ENCODE measurements around the gene ASPHD1. TPM values are rescaled to one million over a fixed set of nuclear protein-coding genes. Genes with fewer than 3 reads are reported as not detected.

Gene ASPHD1
- total RNA-seq, 4 donors from 2014 or later: 0.34 TPM; not detected in 3

DNA sequence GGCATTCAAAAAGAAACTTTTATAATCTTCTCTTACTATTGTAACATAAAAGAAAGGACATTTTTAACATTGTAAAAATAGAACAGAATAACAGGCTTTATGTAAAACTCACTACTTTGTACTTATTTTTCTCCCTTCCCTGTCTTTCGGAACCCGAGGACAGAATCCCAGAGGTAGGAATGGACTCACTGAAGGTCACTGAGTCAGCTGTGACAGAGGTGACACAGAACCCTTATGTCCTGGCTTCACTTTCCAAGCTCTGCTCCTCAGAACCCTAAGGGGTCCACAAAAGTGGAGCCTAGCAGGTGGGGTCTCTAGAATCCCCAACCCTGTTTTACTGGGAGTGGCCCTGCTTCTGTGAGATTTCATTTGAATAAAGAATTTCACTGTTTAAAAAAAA, 22.0 kb downstream of the ASPHD1 start:
- peaks cover 25% of the 10 kb centered on the region for H3K4me1 ChIP-seq
- peak in 1 of 2 donors; percentile 2 for DNase-seq (ENCODE audit: low spot score in 2 of 2)
- peaks cover 35% of the 10 kb centered on the region for H3K36me3 ChIP-seq
- no peaks in the 10 kb centered on the region for H3K9me3 ChIP-seq
- H3K27me3 ChIP-seq: no peaks in the 10 kb centered on the region
- 83% methylated on average over 2 of the region's 2 CpGs for WGBS
- H3K4me3 ChIP-seq: no peak overlapping the region
- H3K27ac ChIP-seq: no peak overlapping the region
- no peak for TF ChIP-seq EP300 (IDR thresholded peaks at IDR 0.05)
- no peak for TF ChIP-seq POLR2AphosphoS5 (IDR thresholded peaks at IDR 0.05)
- TF ChIP-seq CTCF (IDR thresholded peaks at IDR 0.05): no peak
- no peak for TF ChIP-seq POLR2A (IDR thresholded peaks at IDR 0.05)

GRCh38 chr16:29922986-29923501, 22.8 kb downstream of the ASPHD1 start:
- no peak overlapping the region for H3K4me3 ChIP-seq
- H3K4me1 ChIP-seq: peaks cover 27% of the 10 kb centered on the region
- WGBS: 96% methylated on average over 12 of the region's 12 CpGs
- TF ChIP-seq POLR2A (IDR thresholded peaks at IDR 0.05) (no peak), EP300 (IDR thresholded peaks at IDR 0.05) (no peak)
- peaks cover 35% of the 10 kb centered on the region for H3K36me3 ChIP-seq
- peak in 1 of 2 donors; percentile 57 for DNase-seq (ENCODE audit: low spot score in 2 of 2)
- no peaks in the 10 kb centered on the region for H3K27me3 ChIP-seq
- no peaks in the 10 kb centered on the region for H3K9me3 ChIP-seq
- H3K27ac ChIP-seq: no peak overlapping the region

DNA sequence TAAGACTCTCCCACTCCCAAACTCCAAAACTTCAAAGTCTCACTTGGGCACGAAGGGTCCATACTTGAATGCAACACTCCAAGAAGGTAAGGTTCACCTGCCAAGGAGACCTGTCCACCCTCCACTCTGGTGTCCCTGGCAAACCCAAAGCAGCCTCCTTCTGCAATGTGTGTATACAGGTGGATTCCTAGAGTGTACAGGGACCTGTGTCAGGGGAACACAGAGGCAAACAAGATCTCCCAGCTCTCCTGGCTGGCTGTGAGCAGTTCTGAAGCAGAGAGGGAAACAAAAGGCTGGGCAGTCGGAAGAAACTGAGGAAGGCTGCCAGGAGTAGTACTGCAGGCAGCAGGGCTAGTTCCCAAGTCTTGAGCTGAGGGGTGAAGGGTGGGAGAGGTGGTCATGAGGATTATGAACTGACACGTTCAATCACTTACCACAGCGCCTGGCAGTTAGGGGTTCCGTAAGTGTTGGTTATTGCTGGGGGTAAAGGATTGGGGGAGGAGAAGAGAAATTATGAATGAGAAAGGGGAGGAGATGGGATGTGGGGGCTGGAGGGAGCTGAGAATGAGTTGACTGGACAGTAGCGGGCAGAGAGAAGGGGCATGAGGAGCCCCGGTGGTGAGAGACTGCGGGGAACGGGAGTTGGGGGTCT, 24.9 kb downstream of the ASPHD1 start:
- Histone ChIP-seq H3K9me3 (no peaks in the 10 kb centered on the region), H3K4me1 (peaks cover 27% of the 10 kb centered on the region), H3K36me3 (peaks cover 23% of the 10 kb centered on the region), H3K27me3 (no peaks in the 10 kb centered on the region), H3K27ac (no peak overlapping the region), H3K4me3 (peak overlapping the region; percentile 96)
- 10% methylated on average over 9 of the region's 9 CpGs for WGBS
- no peak for DNase-seq (ENCODE audit: low spot score in 2 of 2)
- TF ChIP-seq CTCF (IDR thresholded peaks at IDR 0.05): no peak
- no peak for TF ChIP-seq EP300 (IDR thresholded peaks at IDR 0.05)
- no peak for TF ChIP-seq POLR2A (IDR thresholded peaks at IDR 0.05)
- no peak for TF ChIP-seq POLR2AphosphoS5 (IDR thresholded peaks at IDR 0.05)

DNA sequence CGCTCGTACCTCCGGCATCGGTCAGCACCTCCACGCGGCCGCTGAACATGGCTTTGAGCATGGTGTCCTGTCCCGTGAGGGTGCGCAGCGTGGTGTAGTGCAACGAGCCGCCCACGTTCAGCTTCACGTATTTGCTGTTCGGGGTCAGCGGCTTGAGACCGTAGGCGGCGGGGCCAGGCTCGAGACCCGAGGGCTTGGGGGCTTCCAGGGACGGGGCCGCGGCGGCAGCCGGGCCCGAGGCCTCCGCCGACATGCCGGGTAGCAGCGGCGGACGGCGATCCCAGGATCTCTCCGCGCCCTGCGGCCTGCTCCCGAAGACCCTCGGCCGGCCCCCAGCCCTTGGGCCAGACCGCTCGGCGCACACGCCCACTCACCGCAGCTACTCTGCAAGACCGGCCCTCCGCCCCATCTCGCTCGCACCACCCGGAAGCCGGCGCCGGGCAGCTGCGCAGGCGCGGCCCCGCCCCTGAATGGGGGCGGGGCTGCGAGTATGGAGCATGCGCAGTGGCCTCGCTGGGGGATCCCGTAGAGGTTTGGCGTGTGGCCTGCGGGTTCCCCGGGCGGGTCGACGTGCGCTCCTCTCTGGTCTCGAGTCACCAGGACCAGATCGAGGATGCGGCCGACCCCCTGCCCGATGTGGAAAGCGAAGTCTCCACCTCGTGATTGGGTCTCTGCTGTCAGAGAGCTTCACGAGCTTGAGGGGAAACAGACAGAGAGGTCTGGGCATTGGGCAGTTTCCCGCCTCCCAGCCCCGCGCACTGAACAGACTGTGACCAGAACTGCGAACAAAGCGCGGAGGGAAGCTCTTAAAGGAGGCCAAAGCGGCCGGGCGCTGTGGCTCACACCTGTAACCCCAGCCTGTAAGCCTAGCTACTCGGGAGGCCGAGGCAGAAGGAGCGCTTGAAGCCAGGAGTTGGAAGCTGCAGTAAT, 25.8 kb downstream of the ASPHD1 start, which contains the start of gene KCTD13:
Gene KCTD13 (minus strand): TSS at position 446 of the 930 bp plus-strand sequence. CDS start 193 bp downstream, at position 253.
- TF ChIP-seq POLR2A (IDR thresholded peaks at IDR 0.05) (peak; percentile 45 to 59), POLR2AphosphoS5 (IDR thresholded peaks at IDR 0.05) (peak in 2 of 3 donors; percentile 19 to 81), EP300 (IDR thresholded peaks at IDR 0.05) (no peak), CTCF (IDR thresholded peaks at IDR 0.05) (no peak)
- Histone ChIP-seq H3K4me3 (peak within 1 kb of the TSS; percentile 96), H3K27me3 (no peaks in the 10 kb centered on the region), H3K36me3 (peaks cover 17% of the 10 kb centered on the region), H3K4me1 (peaks cover 27% of the 10 kb centered on the region), H3K9me3 (no peaks in the 10 kb centered on the region), H3K27ac (peak within 1 kb of the TSS; percentile 87)
- DNase-seq (ENCODE audit: low spot score in 2 of 2): peak; percentile 92
- 3% methylated on average over 19 of the region's 89 CpGs for WGBS

DNA sequence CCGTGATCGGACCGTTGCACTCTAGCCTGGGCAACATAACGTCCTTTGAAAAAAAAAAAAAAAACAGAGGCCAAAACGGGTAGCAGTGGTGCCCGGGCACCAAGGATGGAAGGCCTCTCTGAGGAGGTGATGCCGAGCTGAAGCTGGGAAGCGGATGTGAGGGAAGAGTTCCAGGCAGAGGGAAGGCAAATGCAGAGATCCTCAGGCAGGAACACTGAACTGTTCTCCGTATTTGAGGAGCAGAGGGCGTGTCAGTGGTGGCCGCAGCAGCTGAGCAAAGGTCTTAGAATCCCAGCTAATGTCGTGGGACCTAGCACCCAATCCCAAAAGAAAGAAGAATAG, 26.4 kb downstream of the ASPHD1 start:
- TF ChIP-seq POLR2AphosphoS5 (IDR thresholded peaks at IDR 0.05) (no peak), CTCF (IDR thresholded peaks at IDR 0.05) (no peak), EP300 (IDR thresholded peaks at IDR 0.05) (no peak), POLR2A (IDR thresholded peaks at IDR 0.05) (no peak)
- Histone ChIP-seq H3K36me3 (peaks cover 11% of the 10 kb centered on the region), H3K4me3 (peak overlapping the region; percentile 96), H3K4me1 (peaks cover 27% of the 10 kb centered on the region), H3K9me3 (no peaks in the 10 kb centered on the region), H3K27ac (peak overlapping the region; percentile 87), H3K27me3 (no peaks in the 10 kb centered on the region)
- WGBS: under 1% methylated on average over 12 of the region's 12 CpGs
- no peak for DNase-seq (ENCODE audit: low spot score in 2 of 2)

All from suprapubic skin (tissue), 4 donors.